Cardiac muscle cell (in vitro differentiated cells and primary cell): ENCODE results near the gene GTF2IRD1. TPM values are rescaled to one million over a fixed set of nuclear protein-coding genes. Genes with fewer than 3 reads are reported as not detected.
"Not testable (repeated sequence)": the region's sequence is repeated elsewhere in the genome, so short reads cannot be mapped to it uniquely, and the experiment has no call there.

ENCODE experiments used
- DNase-seq, 2 donors: peaks; one replicate each; pipeline versions ENCODE4 v3.0.0 to v3.0.0-alpha.2; 2010 to 2017; ENCODE audit warnings: low read depth in 1 of 2, low spot score in 1 of 2
- H3K27ac ChIP-seq: fragments of 200-600 bp; sonication (generic); 2 replicates; pipeline ENCODE4 v1.5.1; 2016
- H3K27me3 ChIP-seq: fragments of 200-600 bp; sonication (generic); 2 replicates; pipeline ENCODE4 v1.6.0; 2016; ENCODE audit warnings: control low read depth
- H3K36me3 ChIP-seq: fragments of 200-600 bp; sonication (generic); 2 replicates; pipeline ENCODE4 v1.5.1; 2016; ENCODE audit warnings: control low read depth
- H3K4me1 ChIP-seq: fragments of 200-600 bp; sonication (generic); 2 replicates; pipeline ENCODE4 v1.8.1; 2017; ENCODE audit warnings: low read depth, mild to moderate bottlenecking, mixed run types
- H3K4me3 ChIP-seq: fragments of 200-600 bp; sonication (generic); 2 replicates; pipeline ENCODE4 v1.5.1; 2016; ENCODE audit warnings: mild to moderate bottlenecking
- H3K9me3 ChIP-seq: fragments of 200-600 bp; sonication (generic); 2 replicates; pipeline ENCODE4 v1.5.1; 2017; ENCODE audit warnings: low read depth, mild to moderate bottlenecking, control low read depth
- polyA plus RNA-seq: library from polyadenylated mRNA; unstranded; fragments of >200 nt; fragmentation: Nextera tagmentation; extraction: Ambion mirVana; gene quantifications from 2 replicates; pipeline ENCODE4 v1.2.1, GENCODE V29; 2016
- total RNA-seq: library from RNA; depleted of rRNA; stranded (reverse); fragments of >200 nt; gene quantifications from 2 replicates; pipeline ENCODE4 v1.2.3, GENCODE V29; 2016
- TF ChIP-seq, protein P1 (sequence below): IDR thresholded peaks from 2 replicates; pipeline ENCODE4 v1.5.1; 2012; ENCODE audit warnings: low read depth, mild to moderate bottlenecking, low read length

The GTF2IRD1 gene
- total and polyA plus RNA-seq, 2 experiments from 2014 or later: 29.6 to 51.4 TPM

DNA sequence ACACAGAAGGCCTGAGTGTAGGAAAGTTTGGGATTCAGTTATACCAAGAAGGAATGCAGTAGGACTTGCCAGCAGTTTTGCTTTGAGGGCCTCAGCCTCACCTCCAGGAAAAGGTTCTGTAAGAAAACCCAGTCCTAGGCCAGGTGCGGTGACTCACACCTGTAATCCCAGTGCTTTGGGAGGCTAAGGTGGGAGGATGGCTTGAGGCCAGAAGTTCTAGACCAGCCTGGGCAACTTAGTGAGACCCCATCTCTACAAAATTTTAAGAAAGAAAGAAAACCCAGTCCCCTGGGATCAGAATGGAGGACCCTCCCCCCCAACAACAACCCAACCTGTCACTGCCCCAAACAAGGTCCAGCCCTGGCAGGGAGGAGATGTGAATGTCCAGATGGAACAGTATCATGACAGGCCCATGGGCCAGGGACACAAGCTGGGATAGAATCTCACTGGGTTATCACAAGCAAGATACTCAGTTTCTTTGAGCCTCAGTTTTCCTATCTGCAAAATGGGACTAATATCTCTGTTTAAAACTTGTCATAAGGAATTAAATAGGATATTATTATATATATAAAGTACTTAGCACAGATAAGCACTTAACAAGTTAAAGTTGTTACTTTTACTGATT is 68.7 kb downstream of the GTF2IRD1 start:
- H3K4me1 ChIP-seq: no peaks in the 10 kb centered on the region
- no peaks in the 10 kb centered on the region for H3K9me3 ChIP-seq
- H3K4me3 ChIP-seq: no peak overlapping the region
- H3K27ac ChIP-seq: no peak overlapping the region
- peaks cover 14% of the 10 kb centered on the region for H3K36me3 ChIP-seq
- TF ChIP-seq, protein P1, sequence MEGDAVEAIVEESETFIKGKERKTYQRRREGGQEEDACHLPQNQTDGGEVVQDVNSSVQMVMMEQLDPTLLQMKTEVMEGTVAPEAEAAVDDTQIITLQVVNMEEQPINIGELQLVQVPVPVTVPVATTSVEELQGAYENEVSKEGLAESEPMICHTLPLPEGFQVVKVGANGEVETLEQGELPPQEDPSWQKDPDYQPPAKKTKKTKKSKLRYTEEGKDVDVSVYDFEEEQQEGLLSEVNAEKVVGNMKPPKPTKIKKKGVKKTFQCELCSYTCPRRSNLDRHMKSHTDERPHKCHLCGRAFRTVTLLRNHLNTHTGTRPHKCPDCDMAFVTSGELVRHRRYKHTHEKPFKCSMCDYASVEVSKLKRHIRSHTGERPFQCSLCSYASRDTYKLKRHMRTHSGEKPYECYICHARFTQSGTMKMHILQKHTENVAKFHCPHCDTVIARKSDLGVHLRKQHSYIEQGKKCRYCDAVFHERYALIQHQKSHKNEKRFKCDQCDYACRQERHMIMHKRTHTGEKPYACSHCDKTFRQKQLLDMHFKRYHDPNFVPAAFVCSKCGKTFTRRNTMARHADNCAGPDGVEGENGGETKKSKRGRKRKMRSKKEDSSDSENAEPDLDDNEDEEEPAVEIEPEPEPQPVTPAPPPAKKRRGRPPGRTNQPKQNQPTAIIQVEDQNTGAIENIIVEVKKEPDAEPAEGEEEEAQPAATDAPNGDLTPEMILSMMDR: no peak
- no peak for DNase-seq
- no peaks in the 10 kb centered on the region for H3K27me3 ChIP-seq

DNA sequence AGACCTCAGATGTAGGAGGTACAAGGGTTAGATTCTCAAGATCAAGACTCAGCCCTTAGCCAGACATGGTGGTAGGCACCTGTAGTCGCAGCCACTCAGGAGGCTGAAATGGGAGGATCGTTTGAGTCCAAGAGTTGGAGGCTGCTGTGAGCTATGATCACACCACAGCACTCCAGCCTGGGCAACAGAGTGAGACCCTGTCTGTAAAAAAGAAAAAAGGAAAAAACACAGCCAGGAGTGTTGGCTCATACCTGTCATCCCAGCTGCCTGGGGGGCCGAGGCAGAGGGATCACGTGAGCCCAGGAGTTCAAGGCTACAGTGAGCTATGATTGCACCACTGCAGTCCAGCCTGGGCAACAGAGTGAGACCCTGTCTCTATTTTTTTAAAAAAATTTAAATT is 69.3 kb downstream of the GTF2IRD1 start:
- Histone ChIP-seq H3K27ac (no peak overlapping the region), H3K27me3 (no peaks in the 10 kb centered on the region), H3K9me3 (no peaks in the 10 kb centered on the region), H3K36me3 (peaks cover 14% of the 10 kb centered on the region), H3K4me1 (no peaks in the 10 kb centered on the region), H3K4me3 (no peak overlapping the region)
- TF ChIP-seq, protein P1: no peak
- DNase-seq: no peak

GRCh38 chr7:74525140-74525539 is 71.4 kb downstream of the GTF2IRD1 start:
- no peaks in the 10 kb centered on the region for H3K4me1 ChIP-seq
- no peak overlapping the region for H3K27ac ChIP-seq
- TF ChIP-seq, protein P1: no peak
- H3K36me3 ChIP-seq: peaks cover 20% of the 10 kb centered on the region
- no peaks in the 10 kb centered on the region for H3K27me3 ChIP-seq
- H3K4me3 ChIP-seq: no peak overlapping the region
- no peak for DNase-seq
- H3K9me3 ChIP-seq: no peaks in the 10 kb centered on the region

DNA sequence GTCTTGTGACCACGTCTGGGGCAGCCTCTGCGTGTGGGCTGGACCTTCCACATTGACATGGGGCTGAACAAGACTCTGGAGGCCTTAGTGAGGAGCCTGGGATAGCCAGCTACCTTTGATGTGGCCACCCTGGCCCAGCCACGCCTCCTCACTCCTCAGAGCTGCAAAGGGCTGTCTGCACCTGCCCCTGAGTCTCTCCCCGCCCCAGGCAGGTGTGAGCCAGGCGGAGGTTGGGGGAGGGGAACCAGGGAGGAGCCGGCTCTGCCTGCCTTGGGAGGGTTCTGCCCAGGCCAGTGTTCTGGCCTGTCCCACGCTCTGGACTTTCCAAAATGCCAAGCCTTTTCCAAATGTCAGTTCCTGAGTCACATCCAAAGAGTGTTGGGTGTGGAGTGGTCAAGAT is 72.2 kb downstream of the GTF2IRD1 start:
- no peaks in the 10 kb centered on the region for H3K4me1 ChIP-seq
- no peaks in the 10 kb centered on the region for H3K27me3 ChIP-seq
- no peaks in the 10 kb centered on the region for H3K9me3 ChIP-seq
- no peak overlapping the region for H3K4me3 ChIP-seq
- TF ChIP-seq, protein P1: no peak
- peaks cover 21% of the 10 kb centered on the region for H3K36me3 ChIP-seq
- no peak for DNase-seq
- no peak overlapping the region for H3K27ac ChIP-seq

GRCh38 chr7:74526780-74527179 is 73.1 kb downstream of the GTF2IRD1 start:
- H3K27ac ChIP-seq: no peak overlapping the region
- H3K36me3 ChIP-seq: peaks cover 21% of the 10 kb centered on the region
- no peak overlapping the region for H3K4me3 ChIP-seq
- TF ChIP-seq, protein P1: no peak
- no peaks in the 10 kb centered on the region for H3K9me3 ChIP-seq
- H3K4me1 ChIP-seq: no peaks in the 10 kb centered on the region
- no peak for DNase-seq
- no peaks in the 10 kb centered on the region for H3K27me3 ChIP-seq

DNA sequence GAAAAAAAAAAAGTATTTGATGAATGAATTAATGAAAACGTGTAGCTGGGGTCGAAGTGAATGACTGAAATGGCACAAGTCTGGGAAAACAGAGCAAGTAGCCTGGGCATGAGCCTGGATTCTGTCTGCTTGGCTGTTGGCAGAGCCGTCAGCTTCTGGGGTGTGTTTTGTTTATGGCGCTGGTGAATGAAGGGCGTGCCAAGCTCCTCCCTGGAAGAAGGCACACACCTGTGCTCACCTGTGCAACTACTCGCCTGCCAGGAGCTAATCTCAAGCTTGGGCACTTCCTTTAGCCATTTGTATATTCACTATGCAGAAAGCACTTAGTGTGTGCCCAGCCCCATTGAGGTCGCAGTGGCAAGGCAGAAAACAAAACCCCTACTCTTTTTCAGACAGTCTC is 74.1 kb downstream of the GTF2IRD1 start:
- Histone ChIP-seq H3K36me3 (peaks cover 16% of the 10 kb centered on the region), H3K4me1 (no peaks in the 10 kb centered on the region), H3K4me3 (no peak overlapping the region), H3K9me3 (no peaks in the 10 kb centered on the region), H3K27ac (no peak overlapping the region), H3K27me3 (no peaks in the 10 kb centered on the region)
- no peak for DNase-seq
- TF ChIP-seq, protein P1: no peak

DNA sequence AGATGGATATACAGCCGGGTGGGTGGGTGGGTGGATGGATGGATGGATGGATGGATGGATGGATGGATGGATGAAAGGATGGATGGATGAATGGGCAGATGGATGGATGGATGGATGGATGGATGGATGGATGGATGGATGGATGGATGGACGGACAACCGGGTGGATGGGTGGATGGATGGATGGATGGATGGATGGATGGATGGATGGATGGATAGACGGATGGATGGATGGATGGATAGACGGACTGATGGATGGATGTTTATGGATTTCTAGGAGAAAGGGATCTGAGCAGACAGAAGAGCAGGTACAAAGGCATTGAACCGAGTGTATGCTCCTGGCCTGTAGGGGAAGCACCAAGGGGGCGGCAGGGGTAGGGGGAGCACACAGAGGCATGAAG is 75.1 kb downstream of the GTF2IRD1 start:
- peaks cover 15% of the 10 kb centered on the region for H3K36me3 ChIP-seq
- not testable (repeated sequence) for H3K4me3 ChIP-seq, H3K9me3 ChIP-seq, H3K27me3 ChIP-seq, H3K4me1 ChIP-seq, H3K27ac ChIP-seq, DNase-seq
